SK-N-SH (cell line): Measurements from ENCODE around the gene RAPGEF4. TPM values are rescaled to one million over a fixed set of nuclear protein-coding genes. Genes with fewer than 3 reads are reported as not detected.

ENCODE experiments used
- CTCF ChIA-PET: fragments of 300-600, 350-600 bp; formaldehyde crosslinking; extraction: SDS; loops from one replicate; lab custom pipeline; 2021; lab: Yijun Ruan, JAX
- POLR2A ChIA-PET: fragments of 350-600 bp; sonication (Branson Sonifier 250); formaldehyde crosslinking; extraction: SDS; loops from one replicate; lab custom pipeline; 2020; ENCODE audit warnings: antibody characterized with exemption, inconsistent platforms; lab: Yijun Ruan, JAX
- DNase-seq: peaks from one replicate; pipeline ENCODE4 v3.0.0; 2012
- H2AFZ ChIP-seq: fragments of 200-600 bp; sonication (generic); 2 replicates; pipeline ENCODE4 v1.8.1; 2016; ENCODE audit warnings: antibody characterized with exemption, mild to moderate bottlenecking, low read depth
- H3F3A ChIP-seq: fragments of 200-600 bp; sonication (generic); replicated peaks from 2 replicates; pipeline ENCODE3; 2016; ENCODE audit warnings: antibody characterized with exemption, mild to moderate bottlenecking; ENCODE audit not compliant: insufficient read depth
- H3K27ac ChIP-seq, 2 experiments: fragments of 200-500 bp in 1 of 2; fragments of 200-600 bp in 1 of 2; sonication (Bioruptor generic) in 1 of 2; sonication (generic), shearing (Covaris generic) in 1 of 2; 2 replicates each; pipeline versions ENCODE4 v1.5.1 to v1.6.1; 2014 to 2016; ENCODE audit warnings: low read depth in 2 of 2, inconsistent platforms in 1 of 2, low read length in 1 of 2, mild to moderate bottlenecking in 1 of 2, mixed read lengths in 1 of 2
- H3K27me3 ChIP-seq: fragments of 200-600 bp; sonication (generic), shearing (Covaris generic); 2 replicates; pipeline ENCODE4 v1.6.1; 2016; ENCODE audit warnings: mixed run types; ENCODE audit not compliant: insufficient read depth
- H3K36me3 ChIP-seq, 2 experiments: fragments of 200-500 bp in 1 of 2; fragments of 200-600 bp in 1 of 2; sonication (Bioruptor generic) in 1 of 2; sonication (generic) in 1 of 2; replicated peaks in 1 of 2; 2 replicates each; pipeline versions ENCODE3 to v1.5.1; 2014 to 2016; ENCODE audit warnings: low read length in 1 of 2, mild to moderate bottlenecking in 1 of 2; ENCODE audit not compliant: insufficient read depth in 2 of 2, control insufficient read depth in 1 of 2
- H3K4me1 ChIP-seq, 2 experiments: fragments of 200-500 bp in 1 of 2; fragments of 200-600 bp in 1 of 2; sonication (Bioruptor generic) in 1 of 2; sonication (generic), shearing (Covaris generic) in 1 of 2; 2 replicates each; pipeline versions ENCODE4 v1.5.1 to v1.6.1; 2014 to 2016; ENCODE audit warnings: low read depth in 1 of 2, low read length in 1 of 2, mixed run types in 1 of 2; ENCODE audit not compliant: insufficient read depth in 2 of 2, control insufficient read depth in 1 of 2
- H3K4me2 ChIP-seq: fragments of 200-600 bp; sonication (generic), shearing (Covaris generic); 2 replicates; pipeline ENCODE4 v1.6.1; 2017; ENCODE audit warnings: mixed run types
- H3K4me3 ChIP-seq, 2 experiments: fragments of 200-500 bp in 1 of 2; fragments of 200-600 bp in 1 of 2; sonication (Bioruptor generic) in 1 of 2; sonication (generic), shearing (Covaris generic) in 1 of 2; 2 replicates each; pipeline versions ENCODE4 v1.5.1 to v1.8.1; 2014 to 2016; ENCODE audit warnings: low read depth in 2 of 2, inconsistent platforms in 1 of 2, low read length in 1 of 2, mild to moderate bottlenecking in 1 of 2, mixed read lengths in 1 of 2, moderate library complexity in 1 of 2
- H3K79me2 ChIP-seq: fragments of 200-600 bp; sonication (generic); 2 replicates; pipeline ENCODE4 v1.8.1; 2017; ENCODE audit warnings: mild to moderate bottlenecking; ENCODE audit not compliant: insufficient read depth
- H3K9ac ChIP-seq: fragments of 200-600 bp; sonication (generic); 2 replicates; pipeline ENCODE4 v1.6.1; 2017; ENCODE audit warnings: mixed run types
- H3K9me2 ChIP-seq: fragments of 200-600 bp; sonication (generic); 2 replicates; pipeline ENCODE4 v1.6.1; 2017; ENCODE audit warnings: mixed run types
- H3K9me3 ChIP-seq: fragments of 200-600 bp; sonication (generic); 2 replicates; pipeline ENCODE4 v1.6.1; 2017; ENCODE audit warnings: mixed run types, mild to moderate bottlenecking, moderate library complexity
- H4K20me1 ChIP-seq: fragments of 200-600 bp; sonication (generic); 2 replicates; pipeline ENCODE4 v1.6.1; 2017; ENCODE audit warnings: mild to moderate bottlenecking, mixed run types; ENCODE audit not compliant: insufficient read depth
- ELF1 ChIP-seq: IDR thresholded peaks from 2 replicates; pipeline ENCODE4 v1.4.0; 2012
- EP300 ChIP-seq, 2 experiments: IDR thresholded peaks; 2 replicates each; pipeline versions ENCODE4 v1.4.0 to v1.6.1; 2012; ENCODE audit warnings: borderline replicate concordance in 1 of 2, low read depth in 1 of 2, low read length in 1 of 2
- FOSL2 ChIP-seq: IDR thresholded peaks from 2 replicates; pipeline ENCODE4 v1.4.0; 2012; ENCODE audit warnings: low read depth, mild to moderate bottlenecking, moderate library complexity, borderline replicate concordance
- GATA2 ChIP-seq: sonication (generic); formaldehyde crosslinking; IDR thresholded peaks from 2 replicates; pipeline ENCODE4 v1.5.0; 2020; ENCODE audit warnings: mild to moderate bottlenecking, missing genetic modification reagents
- JUND ChIP-seq: IDR thresholded peaks from 2 replicates; pipeline ENCODE4 v1.4.0; 2012
- MAX ChIP-seq: IDR thresholded peaks from 2 replicates; pipeline ENCODE4 v1.4.0; 2012; ENCODE audit warnings: low read depth
- NRF1 ChIP-seq: IDR thresholded peaks from 2 replicates; pipeline ENCODE4 v1.6.1; 2012; ENCODE audit warnings: low read depth, mild to moderate bottlenecking, low read length
- POLR2AphosphoS5 ChIP-seq: IDR thresholded peaks from 2 replicates; pipeline ENCODE4 v1.6.1; 2012; ENCODE audit warnings: low read depth, low read length
- RAD21 ChIP-seq: IDR thresholded peaks from 2 replicates; pipeline ENCODE4 v1.6.1; 2012; ENCODE audit warnings: mild to moderate bottlenecking, low read length
- REST ChIP-seq: IDR thresholded peaks from 2 replicates; pipeline ENCODE4 v1.6.1; 2012; ENCODE audit warnings: mild to moderate bottlenecking, low read depth, low read length, moderate library complexity
- RXRA ChIP-seq: IDR thresholded peaks from 2 replicates; pipeline ENCODE4 v1.4.0; 2012; ENCODE audit warnings: low read depth, mild to moderate bottlenecking, borderline replicate concordance
- SIN3A ChIP-seq: IDR thresholded peaks from 2 replicates; pipeline ENCODE4 v1.6.1; 2012; ENCODE audit warnings: low read depth, mild to moderate bottlenecking, low read length, moderate library complexity, borderline replicate concordance
- SMC3 ChIP-seq: IDR thresholded peaks from 2 replicates; pipeline ENCODE4 v1.6.1; 2012; ENCODE audit warnings: low read depth, low read length, improper control_type of control experiment
- USF1 ChIP-seq: IDR thresholded peaks from 2 replicates; pipeline ENCODE4 v1.4.0; 2012; ENCODE audit warnings: low read depth, borderline replicate concordance
- WGBS: methylation state at CpG from one replicate; pipeline ENCODE4 v1.1.6; 2017; ENCODE audit warnings: low lambda C conversion rate; 5-methylcytosine and 5-hydroxymethylcytosine counted together
- polyA plus RNA-seq, 3 experiments: library from polyadenylated mRNA; depleted of rRNA; stranded (reverse); fragments of >200 nt; gene quantifications; 2 replicates each; pipeline ENCODE4 v1.2.3, GENCODE V29; 2012
- TF ChIP-seq, protein P1 (sequence below): fragments of 150-350 bp; IDR thresholded peaks from 2 replicates; pipeline ENCODE4 v1.6.1; 2017; ENCODE audit warnings: antibody characterized with exemption, low read length, low read depth, borderline replicate concordance
- TF ChIP-seq, protein P2 (sequence below): fragments of 200-600 bp; sonication (generic); IDR thresholded peaks from 2 replicates; pipeline ENCODE4 v1.6.1; 2017; ENCODE audit warnings: antibody characterized with exemption, mild to moderate bottlenecking, moderate library complexity

RAPGEF4 gene
- polyA plus RNA-seq, 1 of the 3 experiments (the other 2 are of a cell fraction) = 0.30 TPM

DNA sequence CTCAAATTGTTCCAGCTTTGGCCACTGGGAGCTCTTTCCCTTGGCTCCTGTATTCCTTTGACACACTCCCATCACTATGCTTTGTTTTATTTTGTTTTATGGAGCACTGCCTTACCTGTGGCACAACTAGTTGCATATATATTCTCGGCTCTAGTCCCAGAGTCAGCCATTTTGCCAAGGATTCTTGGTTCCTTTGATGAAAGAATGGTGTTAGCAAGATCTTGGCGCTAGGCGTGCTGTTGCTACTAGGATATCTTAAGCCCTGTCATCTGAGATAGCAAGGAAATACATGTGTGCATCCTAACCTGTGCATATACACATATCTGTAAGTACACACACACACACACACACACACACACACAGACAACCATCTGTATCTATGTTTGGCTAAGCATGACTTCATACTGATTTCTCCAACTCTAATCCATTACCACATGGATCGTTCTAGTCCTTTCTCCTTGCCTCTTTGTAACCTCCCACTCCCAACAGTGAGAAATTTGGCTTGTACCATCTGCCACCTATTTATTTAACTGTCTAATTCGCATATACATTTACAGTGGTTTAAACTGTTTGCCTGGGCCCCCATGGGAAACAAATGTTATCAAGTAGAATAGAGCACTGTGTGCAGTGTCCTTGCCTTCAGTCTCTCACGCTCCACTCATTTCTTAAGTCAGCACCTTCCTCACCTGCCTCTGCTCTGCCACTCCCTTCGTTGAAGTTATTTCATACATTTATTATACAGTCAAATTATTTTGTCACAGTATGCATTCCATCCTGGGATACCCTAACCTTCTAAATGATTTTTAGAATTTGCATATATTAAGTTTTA, 202.5 kb downstream of the RAPGEF4 start:
- WGBS = 65% methylated on average over 7 of the region's 7 CpGs
- H3K4me2 ChIP-seq = no peak overlapping the region
- H2AFZ ChIP-seq = no peak overlapping the region
- H3K79me2 ChIP-seq = no peaks in the 10 kb centered on the region
- no peaks in the 10 kb centered on the region for H3K27me3 ChIP-seq
- H3K27ac ChIP-seq = no peak overlapping the region
- H3K4me1 ChIP-seq = peaks cover 0 to 3% of the 10 kb centered on the region in 2 experiments; a peak in 2 of 4 replicates
- TF ChIP-seq REST (no peak), JUND (no peak), SIN3A (no peak), EP300 (IDR thresholded peaks at IDR 0.05; ENCODE audit: borderline replicate concordance in 1 of 2, low read depth in 1 of 2, low read length in 1 of 2) (no peak), SMC3 (no peak), MAX (no peak), RAD21 (no peak), RXRA (no peak), POLR2AphosphoS5 (no peak), FOSL2 (no peak), ELF1 (no peak), NRF1 (no peak), GATA2 (no peak), USF1 (no peak)
- TF ChIP-seq, protein P1, sequence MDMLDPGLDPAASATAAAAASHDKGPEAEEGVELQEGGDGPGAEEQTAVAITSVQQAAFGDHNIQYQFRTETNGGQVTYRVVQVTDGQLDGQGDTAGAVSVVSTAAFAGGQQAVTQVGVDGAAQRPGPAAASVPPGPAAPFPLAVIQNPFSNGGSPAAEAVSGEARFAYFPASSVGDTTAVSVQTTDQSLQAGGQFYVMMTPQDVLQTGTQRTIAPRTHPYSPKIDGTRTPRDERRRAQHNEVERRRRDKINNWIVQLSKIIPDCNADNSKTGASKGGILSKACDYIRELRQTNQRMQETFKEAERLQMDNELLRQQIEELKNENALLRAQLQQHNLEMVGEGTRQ = no peak
- TF ChIP-seq, protein P2, sequence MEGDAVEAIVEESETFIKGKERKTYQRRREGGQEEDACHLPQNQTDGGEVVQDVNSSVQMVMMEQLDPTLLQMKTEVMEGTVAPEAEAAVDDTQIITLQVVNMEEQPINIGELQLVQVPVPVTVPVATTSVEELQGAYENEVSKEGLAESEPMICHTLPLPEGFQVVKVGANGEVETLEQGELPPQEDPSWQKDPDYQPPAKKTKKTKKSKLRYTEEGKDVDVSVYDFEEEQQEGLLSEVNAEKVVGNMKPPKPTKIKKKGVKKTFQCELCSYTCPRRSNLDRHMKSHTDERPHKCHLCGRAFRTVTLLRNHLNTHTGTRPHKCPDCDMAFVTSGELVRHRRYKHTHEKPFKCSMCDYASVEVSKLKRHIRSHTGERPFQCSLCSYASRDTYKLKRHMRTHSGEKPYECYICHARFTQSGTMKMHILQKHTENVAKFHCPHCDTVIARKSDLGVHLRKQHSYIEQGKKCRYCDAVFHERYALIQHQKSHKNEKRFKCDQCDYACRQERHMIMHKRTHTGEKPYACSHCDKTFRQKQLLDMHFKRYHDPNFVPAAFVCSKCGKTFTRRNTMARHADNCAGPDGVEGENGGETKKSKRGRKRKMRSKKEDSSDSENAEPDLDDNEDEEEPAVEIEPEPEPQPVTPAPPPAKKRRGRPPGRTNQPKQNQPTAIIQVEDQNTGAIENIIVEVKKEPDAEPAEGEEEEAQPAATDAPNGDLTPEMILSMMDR = no peak; the same call in 1 of the 2 replicates
- no peak overlapping the region for H3K4me3 ChIP-seq
- no peaks in the 10 kb centered on the region for H4K20me1 ChIP-seq
- H3K9ac ChIP-seq = no peak overlapping the region
- H3F3A ChIP-seq = no peaks in the 10 kb centered on the region
- no peaks in the 10 kb centered on the region for H3K9me3 ChIP-seq
- POLR2A ChIA-PET = no interaction called here
- CTCF ChIA-PET = interaction anchor here (1.3 kb wide), 1 partner anchor 125 kb away, joined by 4 read pairs; no protein-coding TSS in a partner anchor
- no peaks in the 10 kb centered on the region for H3K9me2 ChIP-seq
- no peak for DNase-seq
- H3K36me3 ChIP-seq = no peaks in the 10 kb centered on the region
